ENCODE results near the gene SNRPF.
"Not testable (repeated sequence)": the region's sequence is repeated elsewhere in the genome, so short reads cannot be mapped to it uniquely, and the experiment has no call there.

The SNRPF gene

GRCh38 chr12:95858451-95859343 is at the start of gene SNRPF:
Gene SNRPF, plus strand, starts transcription at chr12:95858952. Its CDS starts 122 bp downstream, at chr12:95859074.
- in situ Hi-C loops (cut with HindIII; ENCODE audit: low sequenced_read_pairs), result no loop called here

- in situ Hi-C loops (cut with HindIII; ENCODE audit: low sequenced_read_pairs), result loop anchor here (25.0 kb wide), 1 partner anchor 197 kb away; no protein-coding TSS in a partner anchor
Observed at GRCh38 chr12:95809000-95809680, 49.6 kb upstream of the SNRPF start.

- in situ Hi-C loops (cut with HindIII; ENCODE audit: low sequenced_read_pairs), result loop anchor here (25.0 kb wide), 1 partner anchor 198 kb away; no protein-coding TSS in a partner anchor
Observed at GRCh38 chr12:95810411-95810810, 48.3 kb upstream of the SNRPF start.

GRCh38 chr12:95812155-95812554 is 46.6 kb upstream of the SNRPF start:
- in situ Hi-C loops (cut with HindIII; ENCODE audit: low sequenced_read_pairs), result loop anchor here (25.0 kb wide), 1 partner anchor 200 kb away; no protein-coding TSS in a partner anchor

- in situ Hi-C loops (cut with HindIII; ENCODE audit: low sequenced_read_pairs), result loop anchor here (25.0 kb wide), 1 partner anchor 203 kb away; no protein-coding TSS in a partner anchor
Observed at GRCh38 chr12:95815632-95816212, 43.0 kb upstream of the SNRPF start.

GRCh38 chr12:95820096-95820703 is 38.6 kb upstream of the SNRPF start:
- in situ Hi-C loops (cut with HindIII; ENCODE audit: low sequenced_read_pairs), result loop anchor here (25.0 kb wide), 1 partner anchor 208 kb away; no protein-coding TSS in a partner anchor

- in situ Hi-C loops (cut with HindIII; ENCODE audit: low sequenced_read_pairs), result no loop called here
Observed at GRCh38 chr12:95829395-95829794, 29.4 kb upstream of the SNRPF start.

GRCh38 chr12:95830335-95831089 is 28.2 kb upstream of the SNRPF start:
- in situ Hi-C loops (cut with HindIII; ENCODE audit: low sequenced_read_pairs), result no loop called here

- in situ Hi-C loops (cut with HindIII; ENCODE audit: low sequenced_read_pairs), result no loop called here
Observed at GRCh38 chr12:95834572-95834971, 24.2 kb upstream of the SNRPF start.

GRCh38 chr12:95836185-95836609 is 22.6 kb upstream of the SNRPF start:
- in situ Hi-C loops (cut with HindIII; ENCODE audit: low sequenced_read_pairs), result no loop called here

GRCh38 chr12:95836630-95837239 is 22.0 kb upstream of the SNRPF start:
- in situ Hi-C loops (cut with HindIII; ENCODE audit: low sequenced_read_pairs), result no loop called here

- in situ Hi-C loops (cut with HindIII; ENCODE audit: low sequenced_read_pairs), result no loop called here
Observed at GRCh38 chr12:95837240-95838038, 21.3 kb upstream of the SNRPF start.

GRCh38 chr12:95838125-95838524 is 20.6 kb upstream of the SNRPF start:
- in situ Hi-C loops (cut with HindIII; ENCODE audit: low sequenced_read_pairs), result no loop called here

- in situ Hi-C loops (cut with HindIII; ENCODE audit: low sequenced_read_pairs), result not testable (repeated sequence)
Observed at GRCh38 chr12:95842426-95842825, 16.3 kb upstream of the SNRPF start.

- in situ Hi-C loops (cut with HindIII; ENCODE audit: low sequenced_read_pairs), result no loop called here
Observed at GRCh38 chr12:95848575-95849388, 10.0 kb upstream of the SNRPF start.

GRCh38 chr12:95851606-95852005 is 7.1 kb upstream of the SNRPF start:
- in situ Hi-C loops (cut with HindIII; ENCODE audit: low sequenced_read_pairs), result no loop called here

GRCh38 chr12:95852133-95852532 is 6.6 kb upstream of the SNRPF start:
- in situ Hi-C loops (cut with HindIII; ENCODE audit: low sequenced_read_pairs), result no loop called here

GRCh38 chr12:95857156-95857555 is 1.6 kb upstream of the SNRPF start:
- in situ Hi-C loops (cut with HindIII; ENCODE audit: low sequenced_read_pairs), result no loop called here
